Inflammatory macrophage (primary cell): Measurements from ENCODE around the gene IGSF10.
"Not testable (repeated sequence)": the region's sequence is repeated elsewhere in the genome, so short reads cannot be mapped to it uniquely, and the experiment has no call there.

Experiments used
- DNase-seq, 2 donors: peaks; one replicate each; pipeline ENCODE4 v3.0.0-alpha.2; 2020 to 2022
- total RNA-seq, 18 experiments: gene quantifications; one replicate each; lab custom pipeline; 2026; ENCODE audit warnings: mixed read lengths in 6 of 18, inconsistent platforms in 2 of 18; lab: John Stamatoyannopoulos, UW

The IGSF10 gene
- total RNA-seq: 0 to 1.7 (median 0.48) reads per million in 18 experiments

GRCh38 chr3:151460774-151461450 is at the start of gene IGSF10:
IGSF10 (minus strand) TSS chr3:151461061; CDS start chr3:151458709, 2,352 bp downstream.
- DNase-seq: no peak

- DNase-seq: not testable (repeated sequence)
These were observed 48.7 kb upstream of the IGSF10 start for GRCh38 chr3:151509468-151510135.

- DNase-seq: no peak
These were observed 43.7 kb upstream of the IGSF10 start for GRCh38 chr3:151504606-151505005.

- no peak for DNase-seq
These were observed 42.2 kb upstream of the IGSF10 start for GRCh38 chr3:151503074-151503473.

- DNase-seq: no peak
These were observed 41.2 kb upstream of the IGSF10 start for GRCh38 chr3:151501923-151502632.

GRCh38 chr3:151501171-151501922 is 40.5 kb upstream of the IGSF10 start:
- DNase-seq: no peak

GRCh38 chr3:151499168-151499567 is 38.3 kb upstream of the IGSF10 start:
- no peak for DNase-seq

GRCh38 chr3:151491525-151491924 is 30.7 kb upstream of the IGSF10 start:
- no peak for DNase-seq

GRCh38 chr3:151487833-151488232 is 27.0 kb upstream of the IGSF10 start:
- DNase-seq: not testable (repeated sequence)

GRCh38 chr3:151483961-151484520 is 23.2 kb upstream of the IGSF10 start:
- DNase-seq: no peak

GRCh38 chr3:151483488-151483887 is 22.6 kb upstream of the IGSF10 start:
- DNase-seq: no peak

- DNase-seq: no peak
These were observed 19.6 kb upstream of the IGSF10 start for GRCh38 chr3:151480492-151480891.

- no peak for DNase-seq
These were observed 18.6 kb upstream of the IGSF10 start for GRCh38 chr3:151479452-151479851.

GRCh38 chr3:151478335-151478697 is 17.5 kb upstream of the IGSF10 start:
- DNase-seq: no peak

- DNase-seq: no peak
These were observed 16.9 kb upstream of the IGSF10 start for GRCh38 chr3:151477591-151478334.

- no peak for DNase-seq
These were observed 15.6 kb upstream of the IGSF10 start for GRCh38 chr3:151476344-151477018.

GRCh38 chr3:151468284-151468917 is 7.5 kb upstream of the IGSF10 start:
- peak; percentile 66 to 69 for DNase-seq

- DNase-seq: peak in 1 of 2 donors; percentile 17
These were observed 6.2 kb upstream of the IGSF10 start for GRCh38 chr3:151467069-151467468.

- no peak for DNase-seq
These were observed 2.1 kb upstream of the IGSF10 start for GRCh38 chr3:151462991-151463390.

- DNase-seq: no peak
These were observed 1.5 kb upstream of the IGSF10 start for GRCh38 chr3:151462278-151462780.
